GM18907 (cell line): Measurements from ENCODE around the gene IL4I1.

Experiments
- ATAC-seq: cut with Tn5 transposase; IDR thresholded peaks from one replicate; pipeline ENCODE4 v1.9.1; 2021; ENCODE audit warnings: mild to moderate bottlenecking, moderate library complexity; ENCODE audit not compliant: unreplicated experiment

Gene IL4I1

GRCh38 chr19:49852631-49853126 lies 44.0 kb downstream of the IL4I1 start:
- no peak for ATAC-seq

GRCh38 chr19:49851456-49852259 lies 45.0 kb downstream of the IL4I1 start:
- ATAC-seq: no peak

- peak; percentile 78 for ATAC-seq
Observed at GRCh38 chr19:49850487-49851342, 46.0 kb downstream of the IL4I1 start, which contains the start of gene PTOV1. PTOV1 (plus strand) TSS chr19:49851159.

- peak; percentile 4 for ATAC-seq
Observed at GRCh38 chr19:49850221-49850486, 46.5 kb downstream of the IL4I1 start.

GRCh38 chr19:49849433-49850220 lies 47.1 kb downstream of the IL4I1 start:
- ATAC-seq: no peak

- ATAC-seq: no peak
Observed at GRCh38 chr19:49848938-49849337, 47.7 kb downstream of the IL4I1 start.

- ATAC-seq: no peak
Observed at GRCh38 chr19:49847731-49848696, 48.7 kb downstream of the IL4I1 start.

- ATAC-seq: no peak
Observed at GRCh38 chr19:49846408-49846807, 50.3 kb downstream of the IL4I1 start.

GRCh38 chr19:49845414-49845813 lies 51.3 kb downstream of the IL4I1 start:
- ATAC-seq: no peak

- ATAC-seq: no peak
Observed at GRCh38 chr19:49844138-49845095, 52.3 kb downstream of the IL4I1 start.

GRCh38 chr19:49843265-49843664 lies 53.4 kb downstream of the IL4I1 start:
- no peak for ATAC-seq

- no peak for ATAC-seq
Observed at GRCh38 chr19:49840736-49841249, 55.9 kb downstream of the IL4I1 start.

- no peak for ATAC-seq
Observed at GRCh38 chr19:49840321-49840720, 56.4 kb downstream of the IL4I1 start.

GRCh38 chr19:49839713-49840112 lies 57.0 kb downstream of the IL4I1 start:
- no peak for ATAC-seq
